ENCODE data around the gene OSBPL10.

The OSBPL10 gene

GRCh38 chr3:31934018-31934417 lies 47.0 kb downstream of the OSBPL10 start:
- no peak overlapping the region for H3K4me3 ChIP-seq (ENCODE audit: low read depth, low read length)
- DNase-seq (ENCODE audit: low read depth) = no peak

DNA sequence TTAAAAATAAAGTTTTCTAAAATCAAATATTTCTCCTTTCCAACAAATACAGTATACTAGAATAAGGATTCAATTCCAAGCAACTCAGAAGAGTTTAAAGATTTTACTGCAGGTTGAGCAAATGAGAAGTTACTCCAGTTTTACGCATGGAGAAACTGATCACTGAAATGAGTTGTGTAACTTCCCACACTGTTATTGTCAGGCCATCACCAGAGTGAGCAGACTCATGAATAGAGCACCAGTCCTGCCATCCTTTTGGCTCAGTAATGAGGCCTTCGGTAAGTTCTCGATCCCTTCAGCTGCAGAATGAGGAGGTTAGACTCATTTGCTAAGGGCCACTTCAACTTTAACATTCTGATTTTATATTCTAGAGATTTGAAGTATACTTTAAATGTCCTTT lies 48.1 kb downstream of the OSBPL10 start:
- no peak for DNase-seq (ENCODE audit: low read depth)

GRCh38 chr3:31929826-31930502 lies 51.1 kb downstream of the OSBPL10 start:
- DNase-seq (ENCODE audit: low read depth) = no peak
- no peak overlapping the region for H3K4me3 ChIP-seq (ENCODE audit: low read depth, low read length)

More for the DNA sequence above, 48.1 kb downstream of the OSBPL10 start:
- no peak overlapping the region for H3K4me3 ChIP-seq (ENCODE audit: low read depth, low read length)

GRCh38 chr3:31927811-31928210 lies 53.3 kb downstream of the OSBPL10 start:
- no peak overlapping the region for H3K4me3 ChIP-seq (ENCODE audit: low read depth, low read length)

GRCh38 chr3:31926543-31926942 lies 54.5 kb downstream of the OSBPL10 start:
- DNase-seq (ENCODE audit: low read depth) = no peak
- no peak overlapping the region for H3K4me3 ChIP-seq (ENCODE audit: low read depth, low read length)

More at GRCh38 chr3:31927811-31928210, 53.3 kb downstream of the OSBPL10 start:
- no peak for DNase-seq (ENCODE audit: low read depth)

GRCh38 chr3:31925271-31925630 lies 55.8 kb downstream of the OSBPL10 start:
- no peak overlapping the region for H3K4me3 ChIP-seq (ENCODE audit: low read depth, low read length)
- DNase-seq (ENCODE audit: low read depth) = no peak

DNA sequence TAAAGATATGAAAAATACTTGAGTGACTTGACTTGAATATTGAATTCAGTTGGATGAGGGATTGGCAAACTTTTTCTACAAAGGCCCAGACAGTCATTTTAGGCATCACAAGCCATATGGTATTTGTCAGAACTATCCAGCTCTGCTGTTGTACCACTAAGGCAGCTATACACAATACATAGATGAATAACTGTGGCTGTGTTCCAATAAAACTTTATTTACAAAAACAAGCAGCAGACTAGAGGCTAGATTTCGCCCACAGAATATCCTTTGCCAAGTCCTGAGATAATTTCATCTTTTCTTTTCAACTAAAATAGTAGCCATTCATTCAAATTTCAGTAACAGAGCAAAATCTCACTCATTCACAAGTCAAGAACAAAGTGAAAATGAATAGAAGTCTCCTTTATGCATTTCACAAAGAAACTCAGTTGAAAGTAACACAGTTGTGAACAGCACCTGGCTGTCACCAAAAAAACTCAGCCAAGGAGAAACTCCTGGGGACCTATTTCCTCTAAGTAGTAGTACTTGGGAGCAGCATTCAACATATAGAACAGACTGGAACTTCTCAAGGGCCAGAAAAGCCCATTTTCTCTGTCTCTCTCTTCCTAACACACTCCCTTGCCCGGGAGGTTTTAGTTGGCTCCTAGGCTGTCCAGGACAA lies 56.3 kb downstream of the OSBPL10 start:
- H3K4me3 ChIP-seq (ENCODE audit: low read depth, low read length) = no peak overlapping the region
- DNase-seq (ENCODE audit: low read depth) = no peak

- DNase-seq (ENCODE audit: low read depth) = no peak
- no peak overlapping the region for H3K4me3 ChIP-seq (ENCODE audit: low read depth, low read length)
These were observed 58.1 kb downstream of the OSBPL10 start for GRCh38 chr3:31922962-31923361.

DNA sequence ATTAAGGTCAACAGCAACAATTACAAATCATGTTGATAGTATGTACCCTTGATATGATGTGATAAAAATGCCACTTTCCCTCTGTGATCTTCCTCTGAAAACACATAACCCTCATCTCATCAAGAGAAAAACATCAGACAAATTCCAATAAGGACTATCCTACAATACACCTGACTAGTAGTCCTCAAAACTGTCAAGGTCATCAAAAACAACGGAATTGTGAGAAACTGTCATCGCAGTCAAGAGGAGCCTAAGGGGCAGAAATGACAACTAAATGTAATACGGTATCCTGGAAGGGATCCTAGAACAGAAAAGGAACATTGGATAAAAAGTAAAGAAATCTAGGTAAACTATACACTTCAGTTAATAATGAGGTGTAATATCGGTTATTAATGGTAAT lies 59.2 kb downstream of the OSBPL10 start:
- no peak for DNase-seq (ENCODE audit: low read depth)
- H3K4me3 ChIP-seq (ENCODE audit: low read depth, low read length) = no peak overlapping the region

- no peak for DNase-seq (ENCODE audit: low read depth)
- H3K4me3 ChIP-seq (ENCODE audit: low read depth, low read length) = no peak overlapping the region
These were observed 60.8 kb downstream of the OSBPL10 start for GRCh38 chr3:31920310-31920709.

DNA sequence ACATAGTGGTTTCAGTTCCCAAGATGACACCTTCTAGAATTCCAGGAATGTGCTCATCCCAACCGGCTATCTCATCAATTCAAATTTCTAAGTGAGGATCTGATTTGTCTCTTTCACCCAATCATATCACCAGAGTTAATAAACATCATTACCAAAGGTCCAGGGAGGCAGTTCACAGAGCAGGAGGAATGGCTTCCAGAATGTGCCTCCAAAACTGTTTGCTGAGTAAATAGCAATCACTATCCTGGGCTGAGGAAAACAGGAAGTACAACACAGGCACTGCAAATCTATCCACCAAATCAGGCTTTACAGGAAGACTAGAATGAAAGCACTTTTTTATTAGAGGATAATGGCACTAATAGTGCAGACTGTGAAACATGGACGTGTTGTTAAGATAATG lies 61.5 kb downstream of the OSBPL10 start:
- no peak overlapping the region for H3K4me3 ChIP-seq (ENCODE audit: low read depth, low read length)
- DNase-seq (ENCODE audit: low read depth) = no peak

DNA sequence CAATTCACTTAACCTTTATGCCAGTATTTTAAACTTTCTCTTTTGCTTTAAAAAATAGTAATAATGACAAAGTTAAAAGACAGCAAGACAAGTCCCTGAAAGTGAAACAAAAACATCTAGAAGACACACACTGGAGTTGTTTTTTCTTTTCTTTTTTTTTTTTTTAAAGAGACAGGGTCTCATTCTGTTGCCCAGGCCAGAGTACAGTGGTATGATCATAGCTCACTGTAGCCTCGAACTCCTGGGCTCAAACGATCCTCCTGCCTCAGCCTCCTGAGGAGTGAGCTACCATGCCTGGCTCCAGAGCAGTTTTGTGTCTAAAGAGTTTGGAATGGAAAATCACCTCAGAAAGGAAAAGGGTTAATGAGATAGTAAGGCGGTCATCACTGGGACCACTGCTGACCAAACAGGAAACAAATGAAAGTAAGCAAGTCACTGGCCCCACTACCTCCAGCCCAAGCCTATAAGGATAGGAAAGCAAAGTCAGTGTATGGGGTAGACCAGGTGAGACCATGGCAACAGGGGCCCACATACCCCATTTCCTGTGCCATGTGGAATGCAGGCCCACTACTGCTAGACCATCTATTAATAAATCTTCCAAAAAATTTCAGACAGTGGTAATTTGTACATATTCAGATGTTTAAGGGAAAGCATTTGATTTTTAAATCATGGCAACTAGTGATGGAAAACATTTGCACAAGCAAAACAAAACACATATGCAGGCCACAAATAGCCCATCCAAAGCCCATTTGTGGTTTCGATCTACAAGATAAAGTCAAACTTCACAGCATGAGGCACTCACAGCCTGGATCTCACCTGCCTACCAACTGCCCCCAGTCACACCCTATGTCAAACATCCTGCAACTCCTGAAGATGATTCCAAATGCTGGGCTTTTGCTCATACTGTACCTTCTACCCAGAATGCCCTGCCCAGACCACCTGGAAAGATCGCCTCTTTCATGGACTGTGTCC lies 62.6 kb downstream of the OSBPL10 start:
- no peak for DNase-seq (ENCODE audit: low read depth)
- H3K4me3 ChIP-seq (ENCODE audit: low read depth, low read length) = no peak overlapping the region

GRCh38 chr3:31917303-31918005 lies 63.6 kb downstream of the OSBPL10 start:
- no peak for DNase-seq (ENCODE audit: low read depth)

GRCh38 chr3:31911643-31912042 lies 69.4 kb downstream of the OSBPL10 start:
- no peak for DNase-seq (ENCODE audit: low read depth)
- H3K4me3 ChIP-seq (ENCODE audit: low read depth, low read length) = no peak overlapping the region

More at GRCh38 chr3:31917303-31918005, 63.6 kb downstream of the OSBPL10 start:
- H3K4me3 ChIP-seq (ENCODE audit: low read depth, low read length) = no peak overlapping the region

DNA sequence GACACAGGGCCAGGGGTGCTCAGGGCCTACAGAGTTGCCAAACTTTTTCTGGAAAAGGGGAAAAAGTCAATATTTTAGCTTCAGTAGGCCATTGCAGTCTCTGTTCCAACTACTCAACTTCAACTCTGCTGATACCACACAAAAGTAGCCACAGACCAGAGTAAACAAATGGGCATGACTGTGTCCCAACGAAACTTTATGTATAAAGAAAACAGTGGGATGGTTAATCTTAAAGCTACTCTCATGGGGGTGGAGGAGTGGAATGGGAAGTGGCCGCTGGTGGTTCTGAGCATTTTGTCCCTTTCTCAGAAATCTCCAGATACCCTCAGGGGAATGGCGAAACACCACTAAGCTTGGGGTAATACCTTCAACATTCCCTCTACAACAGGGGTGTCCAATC lies 69.9 kb downstream of the OSBPL10 start:
- no peak for DNase-seq (ENCODE audit: low read depth)
- H3K4me3 ChIP-seq (ENCODE audit: low read depth, low read length) = no peak overlapping the region

GRCh38 chr3:31909455-31909854 lies 71.6 kb downstream of the OSBPL10 start:
- H3K4me3 ChIP-seq (ENCODE audit: low read depth, low read length) = no peak overlapping the region
- DNase-seq (ENCODE audit: low read depth) = no peak

DNA sequence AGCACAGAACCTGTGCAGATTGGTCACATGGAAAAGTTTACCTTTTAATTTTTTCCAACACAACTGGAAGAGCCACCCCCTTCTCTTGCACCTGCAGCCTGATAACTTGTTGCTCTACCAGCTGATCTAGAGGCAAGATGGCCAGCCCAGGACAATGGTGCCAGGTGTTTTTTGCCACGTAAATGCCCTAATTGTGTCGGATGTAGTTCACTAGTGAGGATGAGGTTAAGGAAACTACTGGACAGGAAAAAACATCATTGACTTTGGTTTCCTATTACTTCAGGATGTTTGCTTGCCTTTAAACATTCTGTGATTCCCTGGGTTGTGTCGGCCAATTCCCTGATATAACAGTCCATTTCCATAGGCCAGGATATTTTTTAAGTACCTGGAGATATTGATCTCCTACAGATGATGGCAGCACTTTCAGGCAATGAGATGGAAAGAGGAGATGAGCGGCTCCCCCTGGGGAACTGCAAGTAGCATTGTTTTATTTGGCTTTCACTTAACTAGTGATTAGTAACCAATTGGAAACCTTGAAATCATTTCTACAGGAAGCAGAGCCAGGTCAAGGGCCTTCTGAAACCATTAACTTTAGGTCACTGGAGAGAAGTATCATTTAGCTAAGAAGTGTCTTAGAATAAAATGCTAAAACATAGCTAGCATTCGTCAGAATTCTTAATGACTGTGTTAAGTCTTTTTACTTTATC lies 72.5 kb downstream of the OSBPL10 start:
- no peak for DNase-seq (ENCODE audit: low read depth)
- H3K4me3 ChIP-seq (ENCODE audit: low read depth, low read length) = no peak overlapping the region

DNA sequence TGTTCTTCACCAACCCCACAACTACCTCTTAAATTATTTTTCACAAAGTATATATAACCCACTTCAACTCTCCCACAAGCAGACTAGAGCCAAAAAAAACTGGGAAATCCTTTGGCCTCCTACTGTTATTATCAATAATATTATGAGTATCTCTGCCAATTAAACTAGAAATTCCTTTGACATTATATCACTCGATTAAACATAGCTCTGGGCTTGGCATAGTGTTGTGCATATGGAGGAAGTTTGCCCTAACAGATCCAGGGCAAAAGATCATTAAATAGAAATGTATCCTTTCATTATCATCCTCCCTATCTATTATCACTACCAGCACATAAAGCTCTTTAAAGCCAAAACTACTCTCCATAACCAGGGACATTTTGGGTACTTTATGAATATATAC lies 74.9 kb downstream of the OSBPL10 start:
- no peak for DNase-seq (ENCODE audit: low read depth)

More for the DNA sequence above, 74.9 kb downstream of the OSBPL10 start:
- H3K4me3 ChIP-seq (ENCODE audit: low read depth, low read length) = no peak overlapping the region

Data from skeletal muscle cell (primary cell).